Measurements from ENCODE around the gene RAP1A. TPM values are rescaled to one million over a fixed set of nuclear protein-coding genes. Genes with fewer than 3 reads are reported as not detected.

RAP1A gene
- total RNA-seq, 1 experiment from 2014 or later, result 26.7 TPM

DNA sequence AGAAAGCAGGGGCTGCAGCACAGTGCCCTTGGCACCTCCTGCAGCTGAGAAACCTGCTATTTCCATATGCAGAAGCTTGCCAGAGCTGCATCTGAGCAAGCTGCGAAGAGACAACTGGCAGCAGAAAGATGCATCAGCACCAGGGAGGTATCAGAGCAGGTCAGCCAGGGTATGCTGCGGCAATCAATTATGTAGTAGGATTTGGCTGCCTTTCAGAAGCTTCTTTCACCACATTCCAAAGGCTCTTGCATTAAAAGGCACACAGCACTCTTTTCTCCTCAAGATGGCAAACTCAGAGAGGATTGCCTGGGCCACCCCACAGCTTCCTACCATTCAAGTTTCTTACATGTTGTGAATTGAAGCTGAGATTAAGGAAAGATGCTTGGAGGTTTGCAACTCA, 47.6 kb upstream of the RAP1A start:
- no peaks in the 10 kb centered on the region for H3K27me3 ChIP-seq (ENCODE audit: insufficient read depth, low read length)
- no peak overlapping the region for H3K4me2 ChIP-seq (ENCODE audit: insufficient read depth, insufficient read length, low read length)
- no peak overlapping the region for H2BK15ac ChIP-seq (ENCODE audit: low read depth, low read length)
- H3K23ac ChIP-seq (ENCODE audit: insufficient read length, low read depth, low read length), result no peak overlapping the region
- no peak overlapping the region for H3K9ac ChIP-seq (ENCODE audit: extremely low read depth, insufficient read length, low read length)
- no peak overlapping the region for H3K14ac ChIP-seq (ENCODE audit: insufficient read depth, low read length)
- WGBS (ENCODE audit: extremely low coverage, insufficient read length, low lambda C conversion rate), result no CpG with 5 or more reads among the region's 2 CpGs
- no peak overlapping the region for H4K91ac ChIP-seq (ENCODE audit: insufficient read length, low read depth, low read length)
- no peaks in the 10 kb centered on the region for H3K79me1 ChIP-seq (ENCODE audit: insufficient read depth, low read depth, low read length, poor library complexity, severe bottlenecking)
- Mint-ChIP-seq H3K27me3 (ENCODE audit: low read depth) (no peaks in the 10 kb centered on the region; the same call in 1 of the 2 replicates), H3K9me3 (no peaks in the 10 kb centered on the region), H3K36me3 (ENCODE audit: insufficient read depth in 1 of 3, low read depth in 3 of 3) (no peaks in the 10 kb centered on the region), H3K4me1 (peaks cover 21 to 25% of the 10 kb centered on the region in 2 experiments), H3K4me3 (no peak overlapping the region), H3K27ac (no peak overlapping the region; a peak in 1 of 7 replicates)
- DNase-seq, result no peak
- H3K56ac ChIP-seq (ENCODE audit: insufficient read length, low read depth, low read length), result no peak overlapping the region
- no peak overlapping the region for H4K8ac ChIP-seq (replicated peaks; ENCODE audit: insufficient read length, low read depth, low read length)
- H3K27ac ChIP-seq (ENCODE audit: insufficient read length, low read depth, low read length), result no peak overlapping the region
- no peak overlapping the region for H3K18ac ChIP-seq (ENCODE audit: insufficient read length, low read depth, low read length)
- TF ChIP-seq, protein P1, sequence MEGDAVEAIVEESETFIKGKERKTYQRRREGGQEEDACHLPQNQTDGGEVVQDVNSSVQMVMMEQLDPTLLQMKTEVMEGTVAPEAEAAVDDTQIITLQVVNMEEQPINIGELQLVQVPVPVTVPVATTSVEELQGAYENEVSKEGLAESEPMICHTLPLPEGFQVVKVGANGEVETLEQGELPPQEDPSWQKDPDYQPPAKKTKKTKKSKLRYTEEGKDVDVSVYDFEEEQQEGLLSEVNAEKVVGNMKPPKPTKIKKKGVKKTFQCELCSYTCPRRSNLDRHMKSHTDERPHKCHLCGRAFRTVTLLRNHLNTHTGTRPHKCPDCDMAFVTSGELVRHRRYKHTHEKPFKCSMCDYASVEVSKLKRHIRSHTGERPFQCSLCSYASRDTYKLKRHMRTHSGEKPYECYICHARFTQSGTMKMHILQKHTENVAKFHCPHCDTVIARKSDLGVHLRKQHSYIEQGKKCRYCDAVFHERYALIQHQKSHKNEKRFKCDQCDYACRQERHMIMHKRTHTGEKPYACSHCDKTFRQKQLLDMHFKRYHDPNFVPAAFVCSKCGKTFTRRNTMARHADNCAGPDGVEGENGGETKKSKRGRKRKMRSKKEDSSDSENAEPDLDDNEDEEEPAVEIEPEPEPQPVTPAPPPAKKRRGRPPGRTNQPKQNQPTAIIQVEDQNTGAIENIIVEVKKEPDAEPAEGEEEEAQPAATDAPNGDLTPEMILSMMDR (conservative IDR thresholded peaks at IDR 0.05), result no peak
- H3K4me1 ChIP-seq (ENCODE audit: insufficient read depth, low read length), result peaks cover 3% of the 10 kb centered on the region; the same call in 1 of the 2 replicates
- no peaks in the 10 kb centered on the region for H3K79me2 ChIP-seq (ENCODE audit: insufficient read depth, low read length)
- H2BK20ac ChIP-seq (ENCODE audit: low read depth, low read length, poor library complexity, severe bottlenecking), result no peak overlapping the region
- no peak overlapping the region for H2AK5ac ChIP-seq (ENCODE audit: insufficient read length, low read length)
- no peak overlapping the region for H2BK120ac ChIP-seq (ENCODE audit: low read depth, low read length, poor library complexity, severe bottlenecking)
- no peak overlapping the region for H2BK5ac ChIP-seq (ENCODE audit: insufficient read length, low read length)
- H2BK12ac ChIP-seq (ENCODE audit: insufficient read length, low read depth, low read length), result no peak overlapping the region
- no peak overlapping the region for H3T11ph ChIP-seq (ENCODE audit: low read length)
- no peak overlapping the region for H4K5ac ChIP-seq (ENCODE audit: insufficient read length, low read depth, low read length)
- no peaks in the 10 kb centered on the region for H3K23me2 ChIP-seq (ENCODE audit: insufficient read length, low read depth, low read length, poor library complexity, severe bottlenecking)
- no peaks in the 10 kb centered on the region for H4K20me1 ChIP-seq (ENCODE audit: control insufficient read depth, insufficient read depth, insufficient read length)
- H2AFZ ChIP-seq (ENCODE audit: low read length), result no peak overlapping the region
- no peaks in the 10 kb centered on the region for H3K9me3 ChIP-seq (ENCODE audit: control insufficient read depth, low read depth, low read length)
- no peak overlapping the region for H3K4ac ChIP-seq (ENCODE audit: low read depth, low read length)
